Stimulated activated CD4-positive, alpha-beta T cell treated with anti-CD3 and anti-CD28 coated beads, Interleukin-12 subunit alpha, Interleukin-12 subunit beta, amount 100 ng/mL, for 24 hours (primary cell): ENCODE results near the gene SNX19.
"Not testable (repeated sequence)": the region's sequence is repeated elsewhere in the genome, so short reads cannot be mapped to it uniquely, and the experiment has no call there.

Experiments
- DNase-seq, 2 experiments: peaks; one replicate each; pipeline ENCODE4 v3.0.0-alpha.2; 2020; ENCODE audit warnings: low read depth in 2 of 2

The SNX19 gene, protein sequence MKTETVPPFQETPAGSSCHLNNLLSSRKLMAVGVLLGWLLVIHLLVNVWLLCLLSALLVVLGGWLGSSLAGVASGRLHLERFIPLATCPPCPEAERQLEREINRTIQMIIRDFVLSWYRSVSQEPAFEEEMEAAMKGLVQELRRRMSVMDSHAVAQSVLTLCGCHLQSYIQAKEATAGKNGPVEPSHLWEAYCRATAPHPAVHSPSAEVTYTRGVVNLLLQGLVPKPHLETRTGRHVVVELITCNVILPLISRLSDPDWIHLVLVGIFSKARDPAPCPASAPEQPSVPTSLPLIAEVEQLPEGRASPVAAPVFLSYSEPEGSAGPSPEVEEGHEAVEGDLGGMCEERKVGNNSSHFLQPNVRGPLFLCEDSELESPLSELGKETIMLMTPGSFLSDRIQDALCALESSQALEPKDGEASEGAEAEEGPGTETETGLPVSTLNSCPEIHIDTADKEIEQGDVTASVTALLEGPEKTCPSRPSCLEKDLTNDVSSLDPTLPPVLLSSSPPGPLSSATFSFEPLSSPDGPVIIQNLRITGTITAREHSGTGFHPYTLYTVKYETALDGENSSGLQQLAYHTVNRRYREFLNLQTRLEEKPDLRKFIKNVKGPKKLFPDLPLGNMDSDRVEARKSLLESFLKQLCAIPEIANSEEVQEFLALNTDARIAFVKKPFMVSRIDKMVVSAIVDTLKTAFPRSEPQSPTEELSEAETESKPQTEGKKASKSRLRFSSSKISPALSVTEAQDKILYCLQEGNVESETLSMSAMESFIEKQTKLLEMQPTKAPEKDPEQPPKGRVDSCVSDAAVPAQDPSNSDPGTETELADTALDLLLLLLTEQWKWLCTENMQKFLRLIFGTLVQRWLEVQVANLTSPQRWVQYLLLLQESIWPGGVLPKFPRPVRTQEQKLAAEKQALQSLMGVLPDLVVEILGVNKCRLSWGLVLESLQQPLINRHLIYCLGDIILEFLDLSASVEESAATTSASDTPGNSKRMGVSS

DNA sequence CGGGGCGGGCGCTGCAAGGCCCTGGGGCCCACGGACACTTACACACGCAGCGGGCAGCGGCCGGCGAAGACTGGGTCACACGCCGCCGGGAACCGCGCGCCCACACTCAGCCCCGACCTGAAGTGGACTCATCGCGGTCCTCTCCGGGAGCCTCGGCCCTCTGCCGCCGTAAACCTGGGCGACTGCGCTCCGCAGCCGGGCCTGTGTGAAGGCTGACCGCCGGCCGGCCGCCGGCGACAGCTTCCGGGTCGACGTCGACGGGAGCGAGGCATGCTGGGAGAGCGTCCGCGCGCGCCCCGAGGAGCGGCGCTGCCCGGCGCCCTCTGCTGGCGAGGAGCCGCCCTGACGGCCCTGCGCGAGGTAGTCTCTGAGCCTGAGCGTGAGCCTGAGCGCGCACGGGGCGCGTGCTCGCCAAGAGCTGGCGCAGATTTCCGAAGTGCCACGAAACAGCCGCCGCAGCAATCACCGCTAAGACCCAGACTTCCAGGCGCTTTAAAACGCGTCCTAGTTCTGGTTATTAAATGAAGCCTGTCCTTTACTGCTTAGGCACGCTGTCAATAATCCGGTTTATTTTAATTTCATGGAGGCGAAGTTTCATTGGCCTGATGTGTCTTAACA, at the start of gene SNX19:
Gene SNX19 (minus strand): TSS at position 242 of the 618 bp plus-strand sequence. CDS start 540 bp downstream, outside the sequence.
- peak; percentile 81 to 82 for DNase-seq

DNA sequence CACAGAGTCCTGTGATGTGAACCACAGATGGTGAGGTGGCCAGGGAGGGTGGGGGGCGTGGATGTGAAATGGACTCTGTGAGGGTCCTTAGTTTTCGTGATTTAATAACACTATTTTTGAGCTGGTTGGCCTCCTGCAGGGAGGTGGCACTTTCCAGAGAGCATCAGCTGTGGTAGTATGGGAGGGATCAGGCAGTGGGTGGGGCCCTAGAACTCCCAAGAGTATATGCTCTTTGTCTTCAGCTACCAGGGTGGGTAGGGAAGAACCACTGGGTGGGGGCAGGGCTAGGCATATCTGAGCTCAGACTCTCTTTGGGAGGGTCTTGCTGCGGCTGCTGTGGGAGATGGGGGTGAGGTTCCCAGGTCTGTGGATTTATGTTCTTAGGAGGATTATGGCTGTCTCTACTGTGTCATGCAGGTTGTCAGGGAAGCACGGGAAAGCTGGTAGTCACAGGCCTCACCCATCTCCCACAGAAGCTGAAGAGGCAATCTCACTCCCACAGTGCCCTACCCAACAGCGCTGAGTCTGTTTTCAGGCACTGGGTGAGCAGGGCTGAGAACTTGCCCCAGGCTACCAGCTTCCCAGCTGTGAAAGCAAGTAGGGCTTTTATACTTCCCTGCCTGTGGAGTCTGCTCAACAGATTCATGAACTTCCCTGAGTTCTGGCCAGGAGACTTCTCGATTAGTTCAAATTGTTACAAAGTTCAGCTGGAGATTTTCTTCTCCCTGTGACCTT, 47.9 kb upstream of the SNX19 start:
- DNase-seq: no peak

DNA sequence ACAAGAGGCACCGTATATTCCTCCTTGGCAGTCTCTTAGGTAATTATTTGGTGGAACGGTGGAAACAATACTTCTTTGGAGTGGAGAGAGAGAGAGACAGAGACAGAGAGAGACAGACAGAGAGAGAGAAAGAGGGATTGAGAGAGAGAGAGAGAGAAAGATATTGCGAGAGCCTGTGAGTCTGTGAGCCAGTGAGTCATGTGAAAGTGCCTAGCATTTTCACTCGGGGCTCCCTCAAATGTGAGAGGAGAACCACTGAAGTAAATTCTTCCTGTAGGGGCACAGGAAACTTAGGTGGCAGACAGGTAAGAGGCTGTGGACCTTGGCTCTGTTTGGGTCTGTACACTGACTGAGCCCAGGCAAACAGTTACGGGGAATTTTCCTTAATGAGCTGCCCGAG, 31.6 kb upstream of the SNX19 start:
- DNase-seq: no peak

DNA sequence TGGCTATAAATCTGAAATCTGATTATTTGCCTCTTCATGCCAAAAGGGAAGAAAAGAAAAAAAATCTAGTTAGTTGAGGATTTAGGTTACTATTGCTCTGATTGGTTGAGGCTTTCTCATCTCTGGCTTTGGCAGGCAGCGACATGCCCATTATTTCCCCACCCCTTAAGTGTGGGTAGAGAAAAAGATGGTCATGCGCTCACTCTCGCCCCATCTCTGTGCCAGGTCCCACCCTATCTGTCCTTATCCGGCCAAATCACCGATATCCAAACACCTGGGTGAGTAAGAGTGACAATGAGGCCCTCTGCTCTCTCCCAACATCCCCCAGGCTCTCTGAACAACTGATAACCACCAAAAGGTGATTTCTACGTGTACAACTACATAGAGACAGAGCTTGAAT, 31.2 kb upstream of the SNX19 start:
- DNase-seq: no peak

DNA sequence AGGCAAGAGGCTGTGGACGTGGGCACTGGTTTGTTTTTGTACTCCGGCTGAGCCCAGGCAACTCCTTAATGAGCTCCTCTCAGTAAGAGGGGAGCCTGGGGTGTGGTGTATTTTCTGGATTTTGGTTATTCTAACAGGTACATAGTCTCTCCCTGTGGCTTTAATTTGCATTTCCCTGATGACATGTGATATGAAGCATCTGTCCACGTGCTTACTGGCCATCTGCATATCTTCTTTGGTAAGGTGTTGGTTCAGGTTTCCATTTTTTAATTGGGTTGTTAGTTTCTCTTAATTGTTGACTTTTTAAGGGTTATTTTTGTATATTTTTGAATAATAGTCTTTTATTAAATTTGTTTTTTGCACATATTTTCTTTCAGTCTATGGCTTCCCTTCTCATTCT, 30.8 kb upstream of the SNX19 start:
- DNase-seq: no peak

DNA sequence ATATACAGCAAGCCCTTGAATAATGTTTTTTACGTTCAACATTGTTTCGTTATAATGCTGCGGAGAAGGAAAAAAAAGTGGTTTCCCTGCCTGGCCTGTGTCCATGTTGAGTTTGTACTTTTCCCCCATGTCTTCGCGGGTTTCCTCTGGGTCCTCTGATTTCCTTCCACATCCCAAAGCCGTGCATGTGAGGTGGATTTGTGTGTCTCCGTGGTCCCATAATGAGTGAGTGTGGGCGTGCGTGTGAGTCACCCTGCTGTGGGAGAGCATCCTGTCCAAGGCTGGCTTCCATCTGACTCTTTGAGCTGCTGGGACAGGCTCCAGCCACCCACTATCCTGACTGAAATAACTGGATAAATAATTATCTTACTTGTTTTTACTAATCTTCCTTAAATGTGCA, 29.6 kb upstream of the SNX19 start:
- DNase-seq: no peak

DNA sequence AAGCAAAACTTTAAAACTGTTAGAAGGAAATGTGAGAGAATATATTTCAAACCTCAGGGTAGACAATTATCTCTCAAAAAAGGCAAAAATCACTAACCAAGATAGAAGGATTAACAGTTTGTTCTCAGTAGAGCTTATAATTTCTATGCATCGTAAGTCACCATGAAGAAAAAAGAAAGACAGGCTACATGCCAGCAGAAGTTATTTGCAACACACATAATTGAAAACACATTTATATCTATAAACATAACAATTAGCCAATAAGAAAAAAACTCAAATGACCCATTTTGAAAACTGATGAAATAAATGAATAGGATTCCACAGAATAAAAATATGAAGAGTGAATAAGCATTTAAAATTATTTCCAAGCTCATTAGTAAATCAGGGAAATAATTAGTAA, 24.4 kb upstream of the SNX19 start:
- no peak for DNase-seq

DNA sequence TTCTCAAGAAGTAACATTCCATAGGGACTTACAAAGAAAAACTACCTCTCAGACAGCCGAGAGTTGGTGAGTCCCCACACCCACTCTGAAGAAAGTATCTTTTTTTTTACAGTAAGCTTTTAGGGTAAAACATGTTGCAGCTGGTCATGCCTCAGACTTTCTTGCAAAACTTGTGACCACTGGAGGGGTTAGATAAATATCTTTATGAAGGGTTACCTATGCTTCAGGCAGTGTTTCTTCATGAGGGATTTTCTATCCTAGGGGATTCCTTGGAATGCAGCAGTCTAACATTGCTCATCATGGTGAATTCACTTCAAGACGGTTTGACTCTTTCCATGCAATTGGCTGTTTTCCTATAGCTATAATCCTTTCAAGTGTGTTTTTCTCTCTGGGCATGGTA, 20.8 kb upstream of the SNX19 start:
- no peak for DNase-seq

DNA sequence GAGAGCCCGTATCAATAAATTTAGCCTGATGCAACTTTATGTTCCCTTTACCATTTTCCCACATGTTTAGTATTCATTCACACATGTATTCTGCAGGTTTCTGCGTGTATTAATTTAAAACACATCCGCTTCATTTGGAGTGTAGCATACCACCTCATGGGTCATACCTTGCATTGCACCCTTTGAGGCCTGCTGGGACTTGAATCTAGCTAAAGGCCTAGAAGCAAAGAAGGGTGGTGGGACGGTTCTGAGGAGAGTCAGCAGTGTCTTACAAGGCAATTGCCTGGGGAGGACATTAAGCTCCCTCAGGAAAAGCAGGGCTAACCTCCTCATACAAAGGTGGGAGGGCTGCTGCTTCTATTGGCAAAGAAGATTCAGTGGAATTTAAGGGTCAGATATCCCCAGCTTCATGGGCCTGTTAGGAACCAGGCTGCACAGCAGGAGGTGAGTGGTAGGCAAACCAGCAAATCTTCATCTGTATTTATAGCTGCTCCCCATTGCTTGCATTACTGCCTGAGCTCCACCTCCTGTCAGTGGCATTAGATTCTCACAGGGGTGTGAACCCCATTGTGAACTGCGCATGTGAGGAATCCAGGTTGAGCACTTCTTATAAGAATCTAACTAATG, 15.9 kb upstream of the SNX19 start:
- DNase-seq: no peak

DNA sequence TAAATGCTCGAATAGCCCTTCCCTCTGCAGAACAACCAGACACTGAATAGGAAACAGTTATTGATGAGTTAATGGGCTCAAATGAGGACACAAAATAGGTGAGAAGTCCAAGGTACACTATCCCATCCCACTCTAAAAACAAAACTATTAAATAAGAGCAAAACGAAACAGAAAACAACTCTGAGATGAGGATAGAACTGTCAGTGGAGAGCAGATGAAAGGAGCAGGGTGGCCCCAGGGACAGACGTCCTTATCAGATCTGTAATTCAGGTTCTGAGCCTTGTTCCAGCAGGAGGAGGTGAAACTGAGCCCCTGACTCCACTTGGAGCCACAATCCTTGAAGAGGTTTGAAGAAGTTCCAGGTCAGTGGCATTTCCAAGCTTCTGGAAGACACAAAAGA, 8.5 kb upstream of the SNX19 start:
- no peak for DNase-seq

DNA sequence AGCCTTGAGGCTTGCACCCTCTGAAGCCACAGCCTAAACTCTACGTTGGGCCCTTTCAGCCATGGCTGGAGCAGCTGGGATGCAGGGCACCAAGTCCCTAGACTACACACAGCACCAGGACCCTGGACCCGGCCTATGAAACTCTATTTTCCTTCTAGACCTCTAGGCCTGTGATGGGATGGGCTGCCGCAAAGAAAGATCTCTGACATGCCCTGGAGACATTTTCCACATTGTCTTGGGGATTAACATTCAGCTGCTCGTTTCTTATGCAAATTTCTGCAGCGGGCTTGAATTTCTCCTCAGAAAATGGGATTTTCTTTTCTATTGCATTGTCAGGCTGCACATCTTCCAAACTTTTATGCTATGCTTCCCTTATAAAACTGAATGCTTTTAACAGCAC, 4.3 kb upstream of the SNX19 start:
- DNase-seq: not testable (repeated sequence)

DNA sequence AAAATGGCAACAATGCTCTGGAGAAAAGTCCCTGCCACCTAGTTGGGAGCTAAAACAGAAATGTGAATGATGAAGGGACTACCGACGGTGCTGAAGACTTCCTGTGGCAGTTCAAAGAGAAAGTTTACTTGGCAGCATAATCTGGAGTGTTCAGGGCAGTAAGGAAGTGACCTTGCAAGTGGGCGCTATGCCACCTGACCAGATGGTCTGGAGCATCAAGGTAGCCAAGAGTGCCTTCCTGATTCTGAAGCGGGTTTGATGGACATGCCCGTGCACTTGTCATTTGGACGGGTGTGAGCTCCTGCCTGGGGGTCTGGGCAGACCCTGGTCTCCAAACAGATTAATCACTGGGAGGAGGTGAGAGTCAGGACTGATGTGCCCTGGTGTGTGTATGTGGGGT, 1.8 kb upstream of the SNX19 start:
- no peak for DNase-seq

DNA sequence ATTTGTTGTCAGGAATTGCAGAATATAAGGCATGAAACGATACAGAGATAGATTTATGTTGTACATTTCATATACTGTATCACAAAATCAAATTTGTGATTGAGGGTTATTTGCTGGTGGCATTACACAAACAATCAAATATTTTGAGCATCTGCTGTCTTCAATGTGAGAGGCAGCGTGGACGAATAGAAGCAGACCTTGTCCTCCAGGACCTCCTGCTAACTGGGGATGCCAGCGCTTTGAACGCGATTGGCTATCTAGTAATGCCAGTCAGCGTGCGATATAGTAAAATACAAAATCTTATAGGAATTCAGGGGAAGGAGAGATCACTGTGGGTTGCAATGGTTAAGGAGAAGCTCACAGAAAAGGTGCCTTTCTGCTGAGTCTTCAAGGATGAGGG, 631 bp upstream of the SNX19 start:
- no peak for DNase-seq

DNA sequence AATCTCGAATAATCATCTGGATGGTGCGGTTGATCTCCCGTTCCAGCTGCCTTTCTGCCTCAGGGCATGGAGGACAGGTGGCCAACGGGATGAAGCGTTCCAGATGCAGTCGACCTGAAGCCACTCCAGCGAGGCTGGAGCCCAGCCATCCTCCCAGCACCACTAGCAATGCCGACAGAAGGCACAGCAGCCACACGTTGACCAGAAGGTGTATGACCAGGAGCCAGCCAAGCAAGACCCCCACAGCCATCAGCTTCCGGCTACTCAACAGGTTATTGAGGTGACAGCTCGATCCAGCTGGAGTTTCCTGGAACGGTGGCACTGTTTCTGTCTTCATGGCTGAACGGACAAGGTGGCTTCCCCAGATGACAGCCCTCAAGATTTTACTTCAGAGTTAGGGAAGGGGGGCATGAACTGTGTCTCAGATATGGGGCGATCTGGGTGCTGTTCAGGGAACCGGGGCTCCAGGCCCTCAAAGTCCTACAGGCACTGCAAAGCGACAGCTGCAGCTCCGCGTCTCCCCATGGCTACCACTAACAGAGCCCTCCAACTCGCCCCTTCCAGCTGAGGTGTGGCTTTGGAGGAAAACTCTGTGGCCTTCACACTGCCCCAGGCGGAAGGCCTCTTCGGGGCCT, 559 bp downstream of the SNX19 start:
- DNase-seq: no peak

DNA sequence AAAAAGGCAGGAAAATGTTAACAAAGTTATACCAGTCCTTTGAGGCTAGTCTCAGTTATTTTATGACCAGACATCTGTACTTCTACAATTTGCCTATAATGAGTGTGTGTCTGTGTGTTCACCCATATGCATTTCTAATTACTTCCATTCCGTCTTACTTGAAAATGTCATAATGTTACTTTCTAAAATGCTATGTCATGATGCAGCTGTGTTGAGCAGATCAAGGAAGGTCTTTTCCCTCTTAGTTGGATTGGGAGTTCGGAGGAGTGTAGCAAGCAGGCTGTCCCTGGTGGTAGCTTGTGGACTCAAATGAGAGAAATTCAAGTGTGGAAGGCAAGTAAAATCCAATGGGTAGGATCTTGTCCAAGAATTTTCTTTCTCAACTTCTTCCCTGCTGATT, 3.0 kb downstream of the SNX19 start:
- DNase-seq: no peak

DNA sequence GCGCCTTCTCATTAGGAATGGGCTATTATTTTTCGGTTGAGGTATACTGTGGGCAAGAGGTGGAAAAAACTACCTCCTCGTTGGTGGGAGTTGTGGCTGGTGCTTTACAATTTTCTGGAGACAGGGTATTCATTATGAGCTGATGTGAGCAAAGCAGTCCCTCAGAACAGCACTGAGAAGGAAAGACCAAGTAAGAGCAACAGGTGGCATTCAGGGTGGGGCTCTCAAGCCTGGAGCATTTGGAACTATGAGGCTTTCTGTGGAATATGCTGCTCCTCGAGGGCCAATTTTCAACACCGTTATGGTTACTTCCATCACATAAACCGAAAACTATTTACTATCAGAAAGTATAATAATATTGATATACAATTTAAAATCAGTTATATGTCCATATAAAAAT, 3.7 kb downstream of the SNX19 start:
- no peak for DNase-seq

DNA sequence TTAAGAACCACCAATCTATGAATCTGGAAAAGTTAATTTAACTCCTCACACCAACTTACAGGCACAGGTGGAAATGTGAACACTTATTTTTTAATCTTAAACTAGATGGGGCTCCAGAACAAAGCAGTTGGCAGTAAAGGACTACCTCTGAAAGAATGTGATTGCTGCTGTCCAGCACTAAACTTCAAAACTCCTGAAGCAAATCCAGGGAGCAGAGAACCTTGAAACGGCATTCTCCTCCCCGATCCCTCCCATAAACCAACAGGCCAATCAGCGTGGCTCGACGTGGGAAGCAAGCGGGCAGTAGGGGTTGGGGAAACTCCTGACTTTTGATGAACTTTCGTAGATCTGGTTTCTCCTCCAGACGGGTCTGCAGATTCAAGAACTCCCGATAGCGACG, 5.0 kb downstream of the SNX19 start:
- no peak for DNase-seq

DNA sequence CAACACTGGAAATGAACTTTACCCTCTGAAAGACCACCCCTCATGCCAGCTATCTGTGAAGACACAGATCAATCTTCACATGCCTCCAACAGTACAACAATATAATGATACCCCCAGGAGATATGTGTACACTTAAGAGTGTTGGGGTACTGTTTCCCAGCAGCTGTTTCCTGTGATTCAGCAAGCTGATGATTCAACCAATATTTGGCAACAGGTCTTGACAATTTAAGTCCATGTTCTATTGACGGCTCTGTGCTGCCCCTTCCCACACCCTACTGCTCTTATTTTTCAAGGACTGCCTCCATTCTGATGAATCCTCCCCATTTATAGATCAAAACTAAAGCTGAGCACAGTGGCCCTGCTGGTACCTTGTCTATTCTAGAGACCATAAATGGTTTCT, 6.6 kb downstream of the SNX19 start:
- no peak for DNase-seq

DNA sequence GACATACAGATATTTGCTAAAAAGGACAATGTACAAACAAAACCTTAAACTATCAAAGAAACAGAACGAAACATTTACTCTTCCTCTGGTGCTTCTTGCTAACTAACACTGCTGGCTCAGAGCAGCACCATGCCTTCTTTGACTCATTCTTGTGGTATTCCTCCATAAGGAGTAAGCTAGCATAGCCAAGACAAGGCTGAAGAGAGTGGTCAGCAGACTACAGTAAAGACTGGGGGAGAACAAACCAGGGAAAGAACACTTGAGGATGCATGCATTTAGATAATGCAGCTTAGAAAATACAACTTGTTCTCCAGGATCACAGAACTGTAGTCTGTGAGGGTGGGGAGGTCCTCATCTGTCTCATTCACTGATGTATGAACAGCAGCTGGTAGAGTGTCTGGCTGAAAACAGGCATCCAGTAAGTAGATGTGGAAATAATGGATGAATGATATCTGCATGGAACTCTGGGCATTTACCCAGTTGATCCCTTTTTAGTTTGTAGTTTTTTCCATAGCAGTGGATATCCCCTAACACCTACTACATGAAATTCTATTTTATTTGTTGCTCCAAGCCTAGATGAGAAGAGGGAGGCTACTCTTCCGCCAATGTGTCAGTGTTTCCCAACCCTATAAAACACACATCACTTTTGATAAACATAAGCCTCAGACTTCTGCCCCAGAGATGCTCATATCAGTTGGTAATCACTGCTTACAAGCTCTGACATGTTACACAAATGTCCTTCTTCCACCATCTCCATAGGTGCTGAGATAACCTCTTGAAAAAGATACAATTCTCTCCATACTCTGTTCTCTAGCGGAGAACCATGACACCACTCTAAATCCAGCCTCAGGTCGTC, 7.3 kb downstream of the SNX19 start:
- no peak for DNase-seq

DNA sequence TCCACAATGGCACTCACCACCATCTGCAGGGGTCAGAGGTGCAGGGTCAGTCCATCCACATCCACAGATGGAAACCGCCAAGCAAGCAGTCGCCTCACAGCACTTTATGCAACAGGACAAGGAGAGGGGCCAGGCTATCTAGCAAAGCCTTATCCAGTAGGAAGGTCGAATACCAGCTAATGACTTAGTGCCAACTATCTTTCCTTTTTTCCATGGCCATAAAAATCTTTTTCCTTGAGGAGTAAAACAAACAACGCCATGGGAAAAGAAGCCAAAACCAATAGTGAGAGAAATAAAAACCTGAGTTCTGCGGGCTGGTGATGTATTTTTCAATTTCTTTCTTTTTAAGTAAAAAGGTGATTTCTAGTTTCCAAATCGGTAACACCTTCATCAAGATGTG, 8.2 kb downstream of the SNX19 start:
- no peak for DNase-seq
